Fibroblast of the aortic adventitia (primary cell): ENCODE data around the gene UVSSA. TPM values are rescaled to one million over a fixed set of nuclear protein-coding genes. Genes with fewer than 3 reads are reported as not detected.
"Not testable (repeated sequence)": the region's sequence is repeated elsewhere in the genome, so short reads cannot be mapped to it uniquely, and the experiment has no call there.

Experiments
- DNase-seq: peaks from one replicate; pipeline ENCODE4 v3.0.0-alpha.2; 2010; ENCODE audit warnings: low read depth
- H3K4me3 ChIP-seq: 2 replicates; pipeline ENCODE4 v1.5.1; 2011; ENCODE audit warnings: low read depth, mild to moderate bottlenecking, control low read depth, low read length, moderate library complexity
- total RNA-seq: library from RNA; depleted of rRNA; stranded (reverse); fragments of >200 nt; gene quantifications from 2 replicates; pipeline ENCODE4 v1.2.3, GENCODE V29; 2012; ENCODE audit warnings: low replicate concordance
- TF ChIP-seq, protein P1 (sequence below): IDR thresholded peaks from 2 replicates; pipeline ENCODE4 v1.5.1; 2011; ENCODE audit warnings: mild to moderate bottlenecking, low read length, control low read depth, inconsistent platforms; ENCODE audit not compliant: insufficient read depth

The UVSSA gene
- total RNA-seq, 1 donor, result 8.7 TPM

DNA sequence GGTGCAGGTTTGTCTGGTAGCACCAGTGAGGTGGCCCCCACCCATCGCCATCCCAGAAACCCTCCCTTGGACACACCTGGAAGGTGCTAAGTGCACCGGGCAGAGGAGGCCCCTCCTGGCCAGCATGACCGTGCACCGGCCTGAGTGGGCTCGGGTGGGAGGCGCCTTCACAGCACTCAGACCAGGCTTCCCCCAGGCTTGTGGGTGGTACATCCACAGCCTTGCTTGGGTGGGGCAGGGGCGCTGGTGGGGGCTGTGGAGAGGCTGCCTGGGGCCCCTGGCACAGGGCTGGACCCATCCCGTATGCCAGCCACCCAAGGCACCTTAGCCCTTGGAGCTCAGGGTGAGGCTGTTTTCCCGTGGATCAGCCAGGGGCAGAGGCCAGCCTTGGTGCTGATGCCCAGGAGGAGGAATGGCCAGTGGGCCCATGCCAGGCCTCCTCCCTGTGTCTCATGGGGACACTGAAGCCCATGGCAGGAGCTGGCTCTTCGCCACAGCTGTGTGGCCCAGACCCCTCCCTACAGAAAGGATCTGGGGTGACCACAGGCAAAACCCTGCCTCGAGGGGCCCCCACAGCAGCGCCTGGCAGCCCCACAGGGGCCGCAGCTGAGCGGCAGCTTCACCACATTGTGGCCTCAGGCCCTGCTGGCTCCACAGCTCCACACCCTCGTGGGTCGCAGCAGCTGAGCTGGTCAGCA is 37.8 kb downstream of the UVSSA start:
- DNase-seq, result no peak
- TF ChIP-seq, protein P1, sequence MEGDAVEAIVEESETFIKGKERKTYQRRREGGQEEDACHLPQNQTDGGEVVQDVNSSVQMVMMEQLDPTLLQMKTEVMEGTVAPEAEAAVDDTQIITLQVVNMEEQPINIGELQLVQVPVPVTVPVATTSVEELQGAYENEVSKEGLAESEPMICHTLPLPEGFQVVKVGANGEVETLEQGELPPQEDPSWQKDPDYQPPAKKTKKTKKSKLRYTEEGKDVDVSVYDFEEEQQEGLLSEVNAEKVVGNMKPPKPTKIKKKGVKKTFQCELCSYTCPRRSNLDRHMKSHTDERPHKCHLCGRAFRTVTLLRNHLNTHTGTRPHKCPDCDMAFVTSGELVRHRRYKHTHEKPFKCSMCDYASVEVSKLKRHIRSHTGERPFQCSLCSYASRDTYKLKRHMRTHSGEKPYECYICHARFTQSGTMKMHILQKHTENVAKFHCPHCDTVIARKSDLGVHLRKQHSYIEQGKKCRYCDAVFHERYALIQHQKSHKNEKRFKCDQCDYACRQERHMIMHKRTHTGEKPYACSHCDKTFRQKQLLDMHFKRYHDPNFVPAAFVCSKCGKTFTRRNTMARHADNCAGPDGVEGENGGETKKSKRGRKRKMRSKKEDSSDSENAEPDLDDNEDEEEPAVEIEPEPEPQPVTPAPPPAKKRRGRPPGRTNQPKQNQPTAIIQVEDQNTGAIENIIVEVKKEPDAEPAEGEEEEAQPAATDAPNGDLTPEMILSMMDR, result no peak

DNA sequence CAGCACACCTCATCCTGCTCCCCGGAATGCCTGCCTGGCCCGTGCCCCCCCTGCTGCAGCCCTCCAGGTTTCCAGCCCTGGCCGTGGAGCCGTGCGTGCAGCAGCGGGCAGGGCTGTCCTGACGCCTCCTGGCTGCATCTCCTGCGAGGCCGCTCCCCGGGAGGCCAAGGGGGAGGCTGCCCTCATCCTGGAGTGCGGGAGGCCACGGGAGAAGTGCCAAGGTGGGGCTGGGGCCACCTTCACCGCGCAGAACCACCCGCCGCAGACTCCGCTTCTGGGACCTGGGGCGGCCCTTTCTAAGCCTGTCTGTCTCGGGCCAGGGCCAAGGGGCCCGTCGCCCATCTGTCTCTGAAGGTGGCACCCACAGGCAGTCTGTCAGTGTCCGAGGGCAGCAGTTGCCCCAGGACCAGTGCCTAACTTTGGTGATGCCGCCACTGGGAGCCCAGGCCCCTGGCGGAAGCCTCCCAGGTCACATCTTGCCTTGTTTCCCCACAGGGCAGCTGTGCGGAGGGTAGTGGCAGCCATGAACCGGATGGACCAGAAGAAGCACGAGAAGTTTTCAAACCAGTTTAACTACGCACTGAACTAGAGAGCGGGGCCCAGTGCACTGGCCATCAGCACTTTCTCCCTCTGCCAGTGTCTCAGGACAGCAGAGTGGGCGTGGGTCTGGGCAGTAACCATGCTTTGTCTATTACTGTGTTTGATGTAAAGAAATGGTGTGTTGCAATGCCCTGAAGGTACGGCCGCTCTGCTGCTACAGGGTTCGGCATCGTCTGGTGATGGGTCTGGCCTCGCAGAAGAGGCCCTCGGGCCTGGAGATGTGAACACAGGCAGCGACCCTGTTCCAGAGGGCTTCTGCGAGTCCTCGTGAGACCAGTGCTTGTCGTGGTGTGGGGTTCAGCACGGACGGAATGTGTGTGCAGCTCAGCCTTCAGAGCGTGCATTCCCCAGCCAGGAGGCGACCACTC is 38.6 kb downstream of the UVSSA start:
- H3K4me3 ChIP-seq, result no peak overlapping the region
- TF ChIP-seq, protein P1, result no peak
- no peak for DNase-seq

More for the DNA sequence above, 37.8 kb downstream of the UVSSA start:
- H3K4me3 ChIP-seq, result no peak overlapping the region

DNA sequence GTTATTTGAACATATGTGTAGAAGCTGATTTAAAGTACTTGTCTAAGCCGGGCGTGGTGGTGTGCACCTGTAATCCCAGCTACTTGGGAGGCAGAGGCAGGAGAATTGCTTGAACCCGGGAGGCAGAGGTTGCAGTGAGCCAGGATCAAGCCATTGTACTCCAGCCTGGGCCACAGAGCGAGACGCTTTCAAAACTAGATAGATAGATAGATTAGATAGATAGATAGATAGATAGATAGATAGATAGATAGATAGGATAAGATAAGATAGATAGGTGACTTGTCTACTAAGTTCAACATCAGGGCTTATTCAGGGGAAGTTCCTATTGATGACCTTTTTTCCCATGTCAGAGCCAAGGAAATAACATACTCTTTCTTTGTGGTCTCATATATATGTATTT is 46.4 kb downstream of the UVSSA start:
- DNase-seq, H3K4me3 ChIP-seq: not testable (repeated sequence)

DNA sequence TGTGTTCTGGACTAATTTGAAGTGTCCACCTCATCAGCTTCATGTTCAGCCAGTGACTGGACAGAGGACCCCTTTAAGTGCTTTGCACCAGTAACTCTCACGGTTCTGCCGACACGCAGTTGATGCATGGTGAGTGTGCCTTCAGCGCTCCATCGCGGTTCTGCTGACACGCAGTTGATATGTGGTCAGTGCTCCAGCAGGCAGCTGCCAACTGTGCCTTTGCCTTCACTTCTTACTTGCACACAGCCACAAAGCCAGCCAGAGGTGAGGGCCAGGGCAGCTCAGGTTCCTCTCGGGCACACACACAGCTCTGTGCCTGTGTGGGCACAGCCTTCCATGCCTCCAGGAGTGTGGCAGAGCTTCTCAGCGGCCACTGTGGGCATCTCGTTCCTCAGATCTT is 46.9 kb downstream of the UVSSA start:
- DNase-seq, result no peak
- TF ChIP-seq, protein P1, result no peak
- H3K4me3 ChIP-seq, result no peak overlapping the region

DNA sequence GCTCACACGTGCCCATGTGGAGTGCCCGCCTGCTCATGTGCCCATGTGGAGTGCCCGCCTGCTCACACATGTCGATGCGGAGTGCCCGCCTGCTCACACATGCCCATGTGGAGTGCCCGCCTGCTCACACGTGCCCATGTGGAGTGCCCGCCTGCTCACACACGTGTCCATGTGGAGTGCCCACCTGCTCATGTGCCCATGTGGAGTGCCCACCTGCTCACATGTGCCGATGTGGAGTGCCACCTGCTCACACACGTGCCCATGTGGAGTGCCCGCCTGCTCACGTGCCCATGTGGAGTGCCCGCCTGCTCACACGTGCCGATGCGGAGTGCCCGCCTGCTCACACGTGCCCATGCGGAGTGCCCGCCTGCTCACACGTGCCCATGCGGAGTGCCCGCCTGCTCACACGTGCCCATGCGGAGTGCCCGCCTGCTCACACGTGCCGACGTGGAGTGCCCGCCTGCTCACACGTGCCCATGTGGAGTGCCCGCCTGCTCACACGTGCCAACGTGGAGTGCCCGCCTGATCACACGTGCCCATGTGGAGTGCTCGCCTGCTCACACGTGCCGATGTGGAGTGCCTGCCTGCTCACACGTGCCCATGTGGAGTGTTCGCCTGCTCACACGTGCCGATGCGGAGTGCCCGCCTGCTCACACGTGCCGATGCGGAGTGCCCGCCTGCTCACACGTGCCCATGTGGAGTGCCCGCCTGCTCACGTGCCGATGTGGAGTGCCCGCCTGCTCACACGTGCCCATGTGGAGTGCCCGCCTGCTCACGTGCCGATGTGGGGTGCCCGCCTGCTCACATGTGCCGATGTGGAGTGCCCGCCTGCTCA is 47.8 kb downstream of the UVSSA start:
- H3K4me3 ChIP-seq, DNase-seq: not testable (repeated sequence)

DNA sequence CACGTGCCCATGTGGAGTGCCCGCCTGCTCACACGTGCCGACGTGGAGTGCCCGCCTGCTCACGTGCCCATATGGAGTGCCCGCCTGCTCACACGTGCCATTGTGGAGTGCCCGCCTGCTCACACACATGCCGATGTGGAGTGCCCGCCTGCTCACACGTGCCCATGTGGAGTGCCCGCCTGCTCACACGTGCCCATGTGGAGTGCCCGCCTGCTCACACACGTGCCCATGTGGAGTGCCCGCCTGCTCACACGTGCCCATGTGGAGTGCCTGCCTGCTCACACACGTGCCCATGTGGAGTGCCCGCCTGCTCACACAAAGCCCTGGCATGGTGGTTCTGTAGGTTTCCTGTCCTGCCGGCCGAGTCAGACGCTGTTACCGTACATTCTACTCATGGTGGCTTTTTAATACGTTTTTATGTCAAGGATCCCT is 48.4 kb downstream of the UVSSA start:
- not testable (repeated sequence) for H3K4me3 ChIP-seq, DNase-seq

DNA sequence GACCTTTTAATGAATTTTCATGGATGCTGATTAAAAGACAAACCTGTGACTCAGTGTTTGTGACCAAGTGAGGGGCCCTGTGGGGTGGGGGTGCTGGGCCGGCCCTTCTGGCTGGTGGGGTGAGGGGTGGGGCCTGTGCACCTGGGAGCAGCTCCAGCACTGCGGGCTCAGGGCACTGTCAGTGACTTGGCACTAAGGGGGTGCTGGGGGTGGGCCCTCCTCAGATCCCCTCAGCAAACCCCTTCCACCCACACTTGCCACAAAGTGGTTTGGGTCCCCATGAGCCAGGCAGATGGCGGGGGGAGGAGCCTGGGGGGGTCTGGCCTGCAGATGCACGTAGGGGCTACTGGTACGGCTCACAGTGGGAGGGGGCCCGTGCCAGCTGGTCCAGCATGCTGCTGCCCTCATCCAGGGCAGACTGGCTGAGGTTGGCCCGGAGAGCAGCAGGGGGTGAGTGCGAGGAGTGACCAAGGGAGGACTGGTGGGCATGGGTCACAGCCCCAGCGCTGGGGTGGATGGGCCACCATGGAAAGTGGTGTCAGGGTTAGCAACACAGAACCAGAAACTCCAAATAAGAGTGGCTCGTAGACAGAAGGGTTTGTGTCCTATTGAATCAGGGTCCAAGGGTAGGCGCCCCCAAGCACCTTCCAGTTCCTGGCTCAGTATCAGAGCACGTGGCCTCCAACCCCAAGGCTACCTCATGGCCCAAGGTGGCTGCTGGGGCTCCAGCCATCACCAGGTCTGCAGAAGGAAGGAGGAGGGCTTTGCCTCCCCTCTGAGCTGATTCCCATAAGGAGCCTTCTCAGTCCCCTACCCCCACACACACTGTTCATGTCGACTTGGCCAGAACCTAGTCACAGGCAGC is 49.2 kb downstream of the UVSSA start:
- DNase-seq, result no peak
- H3K4me3 ChIP-seq, result no peak overlapping the region
- TF ChIP-seq, protein P1, result no peak
